SK-N-MC (cell line): ENCODE results near the gene COL6A1.

Experiments
- EZH2 ChIP-seq: fragments of 200-600 bp; sonication (generic); IDR thresholded peaks from one replicate; pipeline ENCODE4 v1.6.1; 2017; ENCODE audit warnings: antibody characterized with exemption
- FOXP2 ChIP-seq: optimal IDR thresholded peaks from 2 replicates; pipeline ENCODE3; 2011; ENCODE audit warnings: mild to moderate bottlenecking, moderate library complexity; ENCODE audit not compliant: insufficient read depth; ENCODE audit errors: extremely low read length, control extremely low read depth
- POLR2AphosphoS5 ChIP-seq: IDR thresholded peaks from 2 replicates; pipeline ENCODE4 v1.6.1; 2012; ENCODE audit warnings: mild to moderate bottlenecking, low read depth, low read length, borderline replicate concordance

DNA sequence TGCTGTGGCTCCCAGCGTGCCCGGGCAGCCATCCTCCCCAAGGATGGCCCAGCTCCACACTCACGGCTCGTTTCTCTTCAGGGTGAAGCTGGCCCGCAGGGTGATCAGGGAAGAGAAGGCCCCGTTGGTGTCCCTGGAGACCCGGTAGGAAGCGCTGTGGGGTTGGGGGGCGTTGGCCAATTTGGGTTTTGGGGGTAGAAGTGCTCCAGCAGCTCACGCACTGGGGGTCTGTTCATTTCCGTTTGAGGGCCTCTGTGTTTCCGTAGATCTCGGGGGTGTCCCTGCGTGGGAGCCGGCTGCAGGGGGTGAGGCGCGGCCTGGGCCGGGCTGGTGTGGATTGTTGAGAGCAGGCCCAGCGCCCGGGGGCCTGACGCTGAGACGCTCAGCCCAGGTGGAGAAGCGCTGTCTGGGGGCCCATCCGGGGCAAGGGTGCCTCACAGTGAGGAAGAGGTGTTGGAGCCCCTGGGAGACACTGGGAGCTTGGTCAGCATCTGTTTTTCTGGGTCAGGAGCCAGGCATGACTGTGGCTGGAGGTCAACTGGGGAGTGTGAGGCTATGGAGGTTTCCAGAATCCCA lies 12.6 kb downstream of the COL6A1 start:
- TF ChIP-seq EZH2 (no peak), POLR2AphosphoS5 (no peak), FOXP2 (no peak)
